Measurements from ENCODE around the gene OVCH1. TPM values are rescaled to one million over a fixed set of nuclear protein-coding genes. Genes with fewer than 3 reads are reported as not detected.

The OVCH1 gene
- total RNA-seq, 1 experiment from 2014 or later: not detected

GRCh38 chr12:29380536-29381523, 116.7 kb downstream of the OVCH1 start, which contains the start of gene ERGIC2:
Gene ERGIC2 (minus strand): TSS chr12:29381172. CDS start chr12:29371633, 9,539 bp downstream.
- Histone ChIP-seq H2AFZ (ENCODE audit: low read depth, low read length, poor library complexity, severe bottlenecking) (peak within 1 kb of the TSS; percentile 77), H3K9ac (ENCODE audit: low read length) (peak within 1 kb of the TSS; percentile 87), H3K4me1 (ENCODE audit: control insufficient read depth in 1 of 2, insufficient read depth in 2 of 2, low read length in 2 of 2) (peaks cover 4 to 17% of the 10 kb centered on the region in 2 experiments; a peak in 3 of 4 replicates), H3K9me2 (ENCODE audit: insufficient read depth) (no peaks in the 10 kb centered on the region), H4K20me1 (ENCODE audit: insufficient read depth) (no peaks in the 10 kb centered on the region; the same call in 1 of the 2 replicates), H3K4me3 (replicated peaks in 1 of 2; ENCODE audit: low read depth in 1 of 2, low read length in 2 of 2) (peak within 1 kb of the TSS; percentile 92 to 98), H3K9me3 (ENCODE audit: control insufficient read depth in 1 of 2, insufficient read depth in 1 of 2, low read depth in 1 of 2, low read length in 2 of 2) (no peaks in the 10 kb centered on the region), H3K79me2 (ENCODE audit: insufficient read depth, low read length) (peaks cover 51% of the 10 kb centered on the region), H3K4me2 (ENCODE audit: low read length) (peak within 1 kb of the TSS; percentile 88), H3K27ac (ENCODE audit: low read depth, low read length) (peak within 1 kb of the TSS; percentile 82), H3K36me3 (ENCODE audit: control insufficient read depth in 1 of 2, insufficient read depth in 2 of 2, low read length in 2 of 2) (peaks cover 0 to 5% of the 10 kb centered on the region in 2 experiments; a peak in 2 of 4 replicates), H3K27me3 (ENCODE audit: insufficient read depth, low read length) (no peaks in the 10 kb centered on the region)
- peak; percentile 99 for DNase-seq (ENCODE audit: low read depth, low spot score)
- ChIA-PET POLR2A (no interaction called here), CTCF (no interaction called here), RAD21 (ENCODE audit: low non-redundant PET in 1 of 2, low total read pairs in 2 of 2, uncharacterized antibody in 2 of 2, unreplicated experiment in 2 of 2) (no interaction called here)
- TSS peak; percentile 68 for BruUV-seq (replicated peaks)
- intact Hi-C loops (cut with micrococcal nuclease): loop anchor here (1.0 kb wide), 1 partner anchor 47 kb away; no protein-coding TSS in a partner anchor
- ATAC-seq: peak; percentile 97
- TF ChIP-seq TCF7L2 (IDR thresholded peaks at IDR 0.05; ENCODE audit: borderline replicate concordance, extremely low read depth, insufficient read depth, insufficient read length): peak; percentile 55
- peak; percentile 55; the same call in 1 of the 2 replicates for TF ChIP-seq MAX (IDR thresholded peaks at IDR 0.05)
- no peak for TF ChIP-seq EZH2 (IDR thresholded peaks at IDR 0.05)
- TF ChIP-seq ZBTB33 (IDR thresholded peaks at IDR 0.05; ENCODE audit: extremely low read depth, insufficient replicate concordance, low read length): peak; percentile 100
- TF ChIP-seq SIN3A (IDR thresholded peaks at IDR 0.05; ENCODE audit: low read depth): peak; percentile 35; the same call in 1 of the 2 replicates
- TF ChIP-seq POLR2AphosphoS5 (IDR thresholded peaks at IDR 0.05; ENCODE audit: low read depth, low read length): peak; percentile 76
- peak; percentile 43; the same call in 1 of the 2 replicates for TF ChIP-seq EGR1 (IDR thresholded peaks at IDR 0.05; ENCODE audit: low read depth)
- TF ChIP-seq EZH2phosphoT487 (IDR thresholded peaks at IDR 0.05; ENCODE audit: borderline replicate concordance): no peak
- TF ChIP-seq RAD21 (IDR thresholded peaks at IDR 0.05; ENCODE audit: low read depth): no peak
- no peak for TF ChIP-seq ZNF274 (IDR thresholded peaks at IDR 0.05; ENCODE audit: low read depth, low read length)
- peak; percentile 87 for TF ChIP-seq SRF (IDR thresholded peaks at IDR 0.05; ENCODE audit: low read depth)
- no peak for TF ChIP-seq FOSL1 (IDR thresholded peaks at IDR 0.05; ENCODE audit: low read depth)
- no peak for TF ChIP-seq ATF3 (IDR thresholded peaks at IDR 0.05)
- TF ChIP-seq ZFX (IDR thresholded peaks at IDR 0.05): no peak
- peak; percentile 87 for TF ChIP-seq SP1 (IDR thresholded peaks at IDR 0.05; ENCODE audit: low read depth)
- TF ChIP-seq REST (IDR thresholded peaks at IDR 0.05; ENCODE audit: low read depth): no peak
- peak; percentile 94 for TF ChIP-seq YY1 (IDR thresholded peaks at IDR 0.05; ENCODE audit: extremely low read depth, insufficient replicate concordance, low read depth, low read length)
- TF ChIP-seq JUND (IDR thresholded peaks at IDR 0.05): peak; percentile 45; the same call in 1 of the 2 replicates
- TF ChIP-seq POLR2A (IDR thresholded peaks at IDR 0.05; ENCODE audit: borderline replicate concordance, extremely low read depth, insufficient read depth, insufficient read length): peak; percentile 68

All from HCT116 (cell line).